22Rv1 (cell line): ENCODE data around the gene NET1.

Source experiments
- ZFX ChIP-seq: fragments of 450-650 bp; IDR thresholded peaks from 2 replicates; pipeline ENCODE4 v1.6.1; 2017; ENCODE audit warnings: antibody characterized with exemption, borderline replicate concordance
- TF ChIP-seq, protein P1 (sequence below): fragments of 450-650 bp; IDR thresholded peaks from 2 replicates; pipeline ENCODE4 v1.5.1; 2017; ENCODE audit warnings: mild to moderate bottlenecking

DNA sequence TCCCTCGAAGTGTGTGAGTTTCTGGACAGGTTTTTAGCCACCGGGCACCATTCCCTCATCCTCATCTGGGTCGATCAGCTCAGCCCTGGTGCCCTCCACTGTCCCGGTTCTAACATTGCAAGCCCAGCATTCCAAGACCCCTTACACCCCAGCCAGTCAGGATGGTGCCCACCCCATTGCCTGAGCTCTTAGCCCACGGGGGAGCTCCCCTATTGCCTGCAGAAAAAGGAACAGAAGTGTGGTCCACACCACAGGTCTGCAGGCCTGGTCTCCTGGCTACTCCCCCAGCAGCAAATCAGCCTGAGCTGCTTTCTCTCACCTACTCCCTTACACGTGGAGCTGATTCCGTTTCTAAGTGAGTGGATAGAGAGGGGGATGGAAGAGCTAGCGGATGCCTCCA is 82.3 kb downstream of the NET1 start:
- TF ChIP-seq, protein P1, sequence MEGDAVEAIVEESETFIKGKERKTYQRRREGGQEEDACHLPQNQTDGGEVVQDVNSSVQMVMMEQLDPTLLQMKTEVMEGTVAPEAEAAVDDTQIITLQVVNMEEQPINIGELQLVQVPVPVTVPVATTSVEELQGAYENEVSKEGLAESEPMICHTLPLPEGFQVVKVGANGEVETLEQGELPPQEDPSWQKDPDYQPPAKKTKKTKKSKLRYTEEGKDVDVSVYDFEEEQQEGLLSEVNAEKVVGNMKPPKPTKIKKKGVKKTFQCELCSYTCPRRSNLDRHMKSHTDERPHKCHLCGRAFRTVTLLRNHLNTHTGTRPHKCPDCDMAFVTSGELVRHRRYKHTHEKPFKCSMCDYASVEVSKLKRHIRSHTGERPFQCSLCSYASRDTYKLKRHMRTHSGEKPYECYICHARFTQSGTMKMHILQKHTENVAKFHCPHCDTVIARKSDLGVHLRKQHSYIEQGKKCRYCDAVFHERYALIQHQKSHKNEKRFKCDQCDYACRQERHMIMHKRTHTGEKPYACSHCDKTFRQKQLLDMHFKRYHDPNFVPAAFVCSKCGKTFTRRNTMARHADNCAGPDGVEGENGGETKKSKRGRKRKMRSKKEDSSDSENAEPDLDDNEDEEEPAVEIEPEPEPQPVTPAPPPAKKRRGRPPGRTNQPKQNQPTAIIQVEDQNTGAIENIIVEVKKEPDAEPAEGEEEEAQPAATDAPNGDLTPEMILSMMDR, result no peak
- no peak for TF ChIP-seq ZFX
